Lower leg skin (tissue), 3 donors: ENCODE measurements around the gene CSF1R.

Experiments
- CTCF ChIP-seq, 3 donors: fragments of 450-650 bp; IDR thresholded peaks; one replicate each; pipeline ENCODE4 v1.5.1; 2016; ENCODE audit warnings: antibody characterized with exemption in 3 of 3, mild to moderate bottlenecking in 3 of 3, moderate library complexity in 2 of 3
- POLR2A ChIP-seq, 2 donors: fragments of 450-650 bp; IDR thresholded peaks; one replicate each; pipeline ENCODE4 v1.6.1; 2016 to 2017; ENCODE audit warnings: antibody characterized with exemption in 2 of 2, mild to moderate bottlenecking in 1 of 2, moderate library complexity in 1 of 2

GRCh38 chr5:150077996-150078801, 8.2 kb downstream of the CSF1R start:
- TF ChIP-seq CTCF (IDR thresholded peaks at IDR 0.05) (no peak), POLR2A (IDR thresholded peaks at IDR 0.05) (no peak)
